H1 (cell line): ENCODE measurements around the gene APOA4. TPM values are rescaled to one million over a fixed set of nuclear protein-coding genes. Genes with fewer than 3 reads are reported as not detected.
A peak's percentile ranks its signal among the peaks of the same experiment; 100 is the strongest.

ENCODE experiments used
- CREB1 ChIP-seq: IDR thresholded peaks from 2 replicates; pipeline ENCODE4 v1.6.1; 2012; ENCODE audit warnings: inconsistent platforms
- EP300 ChIP-seq, 2 experiments: IDR thresholded peaks; 1 replicate in 1 of 2; 2 replicates in 1 of 2; pipeline ENCODE4 v1.6.1; 2011 to 2012; ENCODE audit warnings: low read depth in 2 of 2, low read length in 2 of 2, mild to moderate bottlenecking in 2 of 2, borderline replicate concordance in 1 of 2, inconsistent platforms in 1 of 2, moderate library complexity in 1 of 2
- NANOG ChIP-seq: IDR thresholded peaks from 2 replicates; pipeline ENCODE4 v1.6.1; 2011; ENCODE audit warnings: low read length, low read depth, mild to moderate bottlenecking, inconsistent platforms; ENCODE audit not compliant: insufficient read depth, poor library complexity, severe bottlenecking
- PHF8 ChIP-seq: fragments of 200-600 bp; sonication (generic); conservative IDR thresholded peaks from 2 replicates; pipeline ENCODE4 v1.7.1; 2012; ENCODE audit warnings: low read depth, mild to moderate bottlenecking, inconsistent platforms, low read length, moderate library complexity
- SIRT6 ChIP-seq: IDR thresholded peaks from one replicate; pipeline ENCODE4 v1.7.1; 2012; ENCODE audit warnings: low read length, inconsistent platforms
- SIX5 ChIP-seq: IDR thresholded peaks from 2 replicates; pipeline ENCODE4 v1.6.1; 2011; ENCODE audit warnings: mild to moderate bottlenecking, low read depth, low read length
- polyA plus RNA-seq, 7 experiments: library from polyadenylated mRNA; depleted of rRNA in 3 of 7; stranded (reverse) in 5 of 7; unstranded in 2 of 7; fragments of >200 nt in 5 of 7; fragments of 200-250 nt in 2 of 7; gene quantifications; 1 replicate in 5 of 7; 2 replicates in 1 of 7; 4 replicates in 1 of 7; pipeline versions ENCODE4 v1.2.1 to v1.2.3, GENCODE V29; 2011 to 2013; ENCODE audit warnings: missing spikeins in 2 of 7, mixed read lengths in 2 of 7
- total RNA-seq: library from RNA; stranded (reverse); fragmentation: NEBNext Ultra II Directional; extraction: Animal tissue kit (Norgen Biotek cat#: 25700); gene quantifications from 2 replicates; pipeline ENCODE4 v1.2.1, GENCODE V29; 2021
- TF ChIP-seq, protein P1 (sequence below): IDR thresholded peaks from 2 replicates; pipeline ENCODE4 v1.6.1; 2012; ENCODE audit warnings: low read length, inconsistent platforms
- TF ChIP-seq, protein P2 (sequence below): IDR thresholded peaks from 2 replicates; pipeline ENCODE4 v1.6.1; 2011; ENCODE audit warnings: low read length, improper control_type of control experiment
- TF ChIP-seq, protein P3 (sequence below): IDR thresholded peaks from 2 replicates; pipeline ENCODE4 v1.6.1; 2012; ENCODE audit warnings: inconsistent platforms

The APOA4 gene
- total and polyA plus RNA-seq, 2 of the 8 experiments (the other 6 are each of a cell fraction or from before 2014, with no cell fraction given), result not detected

DNA sequence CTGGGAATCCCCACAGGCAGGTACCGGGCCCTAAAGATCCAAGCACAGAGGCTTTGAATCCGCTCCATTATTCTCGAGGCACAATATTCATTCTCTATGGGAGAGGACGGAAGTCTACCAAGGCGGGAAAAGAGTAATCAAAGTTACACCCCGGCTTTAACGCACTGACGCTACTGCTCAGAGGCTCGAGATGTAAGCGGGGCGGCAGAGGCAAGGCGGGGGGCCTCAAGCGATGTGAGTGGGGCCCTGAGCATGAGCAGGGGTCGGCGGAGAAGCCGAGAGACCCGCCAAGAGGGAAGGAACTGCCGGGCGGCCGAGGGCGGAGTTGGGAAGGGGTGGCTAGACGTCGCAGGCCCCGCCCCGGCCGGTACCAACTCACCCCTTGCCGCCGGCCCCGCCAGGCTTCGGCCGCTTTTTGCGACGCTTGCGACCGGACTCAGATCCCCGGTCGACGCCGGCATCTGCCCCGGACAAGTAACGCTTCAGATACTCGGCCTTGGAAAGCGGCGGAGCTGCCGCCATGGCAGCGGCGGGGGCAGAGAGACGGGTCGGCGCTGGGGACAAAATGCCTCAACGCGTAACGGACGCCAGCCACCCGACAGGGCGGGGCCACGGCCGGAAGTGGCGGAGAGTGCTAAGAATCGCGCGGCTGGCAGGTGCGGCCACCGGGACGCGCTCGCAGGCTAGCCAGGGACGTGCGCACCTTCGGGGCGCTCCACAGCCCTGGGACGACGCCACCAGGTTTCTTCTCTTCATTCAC is 50.5 kb downstream of the APOA4 start, which contains the start of gene BUD13 (continued):
- TF ChIP-seq, protein P1, sequence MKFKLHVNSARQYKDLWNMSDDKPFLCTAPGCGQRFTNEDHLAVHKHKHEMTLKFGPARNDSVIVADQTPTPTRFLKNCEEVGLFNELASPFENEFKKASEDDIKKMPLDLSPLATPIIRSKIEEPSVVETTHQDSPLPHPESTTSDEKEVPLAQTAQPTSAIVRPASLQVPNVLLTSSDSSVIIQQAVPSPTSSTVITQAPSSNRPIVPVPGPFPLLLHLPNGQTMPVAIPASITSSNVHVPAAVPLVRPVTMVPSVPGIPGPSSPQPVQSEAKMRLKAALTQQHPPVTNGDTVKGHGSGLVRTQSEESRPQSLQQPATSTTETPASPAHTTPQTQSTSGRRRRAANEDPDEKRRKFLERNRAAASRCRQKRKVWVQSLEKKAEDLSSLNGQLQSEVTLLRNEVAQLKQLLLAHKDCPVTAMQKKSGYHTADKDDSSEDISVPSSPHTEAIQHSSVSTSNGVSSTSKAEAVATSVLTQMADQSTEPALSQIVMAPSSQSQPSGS, result no peak
- TF ChIP-seq SIRT6, result no peak
- peak; percentile 26 to 40; a peak in 1 of 3 replicates for TF ChIP-seq EP300 (IDR thresholded peaks at IDR 0.05; ENCODE audit: borderline replicate concordance in 1 of 2, low read depth in 2 of 2, low read length in 2 of 2)
- TF ChIP-seq NANOG, result no peak
- TF ChIP-seq SIX5, result no peak
- TF ChIP-seq, protein P2, sequence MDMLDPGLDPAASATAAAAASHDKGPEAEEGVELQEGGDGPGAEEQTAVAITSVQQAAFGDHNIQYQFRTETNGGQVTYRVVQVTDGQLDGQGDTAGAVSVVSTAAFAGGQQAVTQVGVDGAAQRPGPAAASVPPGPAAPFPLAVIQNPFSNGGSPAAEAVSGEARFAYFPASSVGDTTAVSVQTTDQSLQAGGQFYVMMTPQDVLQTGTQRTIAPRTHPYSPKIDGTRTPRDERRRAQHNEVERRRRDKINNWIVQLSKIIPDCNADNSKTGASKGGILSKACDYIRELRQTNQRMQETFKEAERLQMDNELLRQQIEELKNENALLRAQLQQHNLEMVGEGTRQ, result no peak
- peak; percentile 68 for TF ChIP-seq CREB1
- TF ChIP-seq, protein P3, sequence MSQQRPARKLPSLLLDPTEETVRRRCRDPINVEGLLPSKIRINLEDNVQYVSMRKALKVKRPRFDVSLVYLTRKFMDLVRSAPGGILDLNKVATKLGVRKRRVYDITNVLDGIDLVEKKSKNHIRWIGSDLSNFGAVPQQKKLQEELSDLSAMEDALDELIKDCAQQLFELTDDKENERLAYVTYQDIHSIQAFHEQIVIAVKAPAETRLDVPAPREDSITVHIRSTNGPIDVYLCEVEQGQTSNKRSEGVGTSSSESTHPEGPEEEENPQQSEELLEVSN, result peak; percentile 79
- TF ChIP-seq PHF8, result peak; percentile 94
